OCI-LY1 (cell line): ENCODE results near the gene ROBO1.

Source experiments
- EZH2 ChIP-seq: fragments of 200-600 bp; sonication (generic), shearing (Covaris generic); IDR thresholded peaks from 2 replicates; pipeline ENCODE4 v1.8.0; 2017; ENCODE audit warnings: borderline replicate concordance, mixed run types, mild to moderate bottlenecking, antibody characterized with exemption, low read length, moderate library complexity, mixed read lengths
- TF ChIP-seq, protein P1 (sequence below): fragments of 200-600 bp; sonication (generic), shearing (Covaris generic); IDR thresholded peaks from 2 replicates; pipeline ENCODE4 v1.5.1; 2017; ENCODE audit warnings: mild to moderate bottlenecking, antibody characterized with exemption, low read length, moderate library complexity, mixed read lengths

DNA sequence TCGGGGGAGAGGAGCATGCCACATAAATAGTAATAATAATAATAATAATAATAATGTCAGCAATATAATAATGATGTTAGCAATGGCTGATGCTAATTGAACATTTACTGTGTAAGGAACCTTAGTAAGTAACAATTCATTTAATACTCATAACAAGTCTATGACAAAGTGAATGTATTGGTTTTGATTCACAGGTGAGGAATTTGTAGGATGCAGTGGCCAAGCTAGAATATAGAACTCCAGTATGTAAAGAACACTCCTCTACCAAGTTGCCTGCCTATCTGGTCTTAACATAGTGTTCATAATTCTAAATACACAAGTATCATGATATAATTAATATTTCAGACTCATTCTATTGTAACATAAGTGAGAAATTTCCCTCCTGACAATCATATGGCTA is 1016.5 kb downstream of the ROBO1 start:
- TF ChIP-seq, protein P1, sequence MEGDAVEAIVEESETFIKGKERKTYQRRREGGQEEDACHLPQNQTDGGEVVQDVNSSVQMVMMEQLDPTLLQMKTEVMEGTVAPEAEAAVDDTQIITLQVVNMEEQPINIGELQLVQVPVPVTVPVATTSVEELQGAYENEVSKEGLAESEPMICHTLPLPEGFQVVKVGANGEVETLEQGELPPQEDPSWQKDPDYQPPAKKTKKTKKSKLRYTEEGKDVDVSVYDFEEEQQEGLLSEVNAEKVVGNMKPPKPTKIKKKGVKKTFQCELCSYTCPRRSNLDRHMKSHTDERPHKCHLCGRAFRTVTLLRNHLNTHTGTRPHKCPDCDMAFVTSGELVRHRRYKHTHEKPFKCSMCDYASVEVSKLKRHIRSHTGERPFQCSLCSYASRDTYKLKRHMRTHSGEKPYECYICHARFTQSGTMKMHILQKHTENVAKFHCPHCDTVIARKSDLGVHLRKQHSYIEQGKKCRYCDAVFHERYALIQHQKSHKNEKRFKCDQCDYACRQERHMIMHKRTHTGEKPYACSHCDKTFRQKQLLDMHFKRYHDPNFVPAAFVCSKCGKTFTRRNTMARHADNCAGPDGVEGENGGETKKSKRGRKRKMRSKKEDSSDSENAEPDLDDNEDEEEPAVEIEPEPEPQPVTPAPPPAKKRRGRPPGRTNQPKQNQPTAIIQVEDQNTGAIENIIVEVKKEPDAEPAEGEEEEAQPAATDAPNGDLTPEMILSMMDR, result no peak
- no peak for TF ChIP-seq EZH2
